GM23338 (cell line): ENCODE results near the gene ADSL. TPM values are rescaled to one million over a fixed set of nuclear protein-coding genes. Genes with fewer than 3 reads are reported as not detected.

Experiments used
- ATAC-seq: fragments of 200-7000 bp; cut with Tn5 transposase; 3 replicates; pipeline ENCODE4 v1.9.1; 2020
- DNase-seq: peaks from one replicate; pipeline ENCODE4 v3.0.0-alpha.2; 2015; ENCODE audit warnings: low spot score
- H2AFZ ChIP-seq: fragments of 200-600 bp; sonication (generic); 2 replicates; pipeline ENCODE4 v1.8.0; 2016; ENCODE audit warnings: antibody characterized with exemption, mild to moderate bottlenecking, moderate library complexity
- H3F3A ChIP-seq: fragments of 200-600 bp; sonication (generic); replicated peaks from 2 replicates; pipeline ENCODE4 v1.8.0; 2017; ENCODE audit warnings: antibody characterized with exemption, mixed run types, low read depth
- H3K27ac ChIP-seq: fragments of 200-600 bp; sonication (generic); 2 replicates; pipeline ENCODE4 v1.6.1; 2016; ENCODE audit warnings: low read depth
- H3K27me3 ChIP-seq: fragments of 200-600 bp; sonication (generic); 2 replicates; pipeline ENCODE4 v1.8.0; 2016; ENCODE audit warnings: mild to moderate bottlenecking, mixed run types, moderate library complexity; ENCODE audit not compliant: insufficient read depth
- H3K36me3 ChIP-seq: fragments of 200-600 bp; sonication (generic); 2 replicates; pipeline ENCODE4 v1.8.0; 2016; ENCODE audit warnings: mild to moderate bottlenecking; ENCODE audit not compliant: insufficient read depth
- H3K4me1 ChIP-seq: fragments of 200-600 bp; sonication (generic); 2 replicates; pipeline ENCODE4 v1.8.0; 2016; ENCODE audit warnings: mild to moderate bottlenecking, moderate library complexity; ENCODE audit not compliant: insufficient read depth
- H3K4me2 ChIP-seq: fragments of 200-600 bp; sonication (generic); 2 replicates; pipeline ENCODE4 v1.7.1; 2017; ENCODE audit warnings: mixed run types
- H3K4me3 ChIP-seq: fragments of 200-600 bp; sonication (generic); 2 replicates; pipeline ENCODE4 v1.6.1; 2016; ENCODE audit warnings: mixed run types
- H3K79me2 ChIP-seq: fragments of 200-600 bp; sonication (generic); replicated peaks from 2 replicates; pipeline ENCODE4 v1.8.0; 2017; ENCODE audit warnings: mild to moderate bottlenecking; ENCODE audit not compliant: insufficient read depth
- H3K9me2 ChIP-seq: fragments of 200-600 bp; sonication (generic); 2 replicates; pipeline ENCODE4 v1.8.0; 2017; ENCODE audit not compliant: insufficient read depth
- H4K20me1 ChIP-seq: fragments of 200-600 bp; sonication (generic); replicated peaks from 2 replicates; pipeline ENCODE4 v1.8.0; 2017; ENCODE audit warnings: mild to moderate bottlenecking; ENCODE audit not compliant: insufficient read depth
- H3K27ac Mint-ChIP-seq: 2 replicates; pipeline ENCODE4 v1.8.0; 2020; ENCODE audit warnings: inconsistent platforms, mild to moderate bottlenecking, moderate library complexity, mixed read lengths
- H3K27me3 Mint-ChIP-seq: 3 replicates; pipeline ENCODE4 v1.8.0; 2022; ENCODE audit warnings: low read depth, mild to moderate bottlenecking, moderate library complexity, mixed read lengths, inconsistent platforms; ENCODE audit not compliant: insufficient read depth, poor library complexity
- H3K36me3 Mint-ChIP-seq: 3 replicates; pipeline ENCODE4 v1.8.0; 2021; ENCODE audit warnings: low read depth, mild to moderate bottlenecking, inconsistent platforms, moderate library complexity, mixed read lengths
- H3K4me1 Mint-ChIP-seq: 3 replicates; pipeline ENCODE4 v1.8.0; 2020; ENCODE audit warnings: mild to moderate bottlenecking, inconsistent platforms, mixed read lengths
- H3K4me3 Mint-ChIP-seq: 3 replicates; pipeline ENCODE4 v1.8.0; 2021; ENCODE audit warnings: moderate library complexity, mild to moderate bottlenecking, inconsistent platforms, mixed read lengths
- H3K9me3 Mint-ChIP-seq: 3 replicates; pipeline ENCODE4 v1.8.0; 2020; ENCODE audit warnings: moderate library complexity, mild to moderate bottlenecking, inconsistent platforms, mixed read lengths
- CREB1 ChIP-seq: fragments of 250-450 bp; sonication (Bioruptor Pico); IDR thresholded peaks from 2 replicates; pipeline ENCODE4 v1.5.0; 2020; ENCODE audit warnings: low read depth, mild to moderate bottlenecking, moderate library complexity
- CTCF ChIP-seq, 2 experiments: fragments of 200-600 bp in 1 of 2; sonication (generic) in 1 of 2; conservative IDR thresholded peaks; 2 replicates each; pipeline versions ENCODE4 v1.5.1 to v1.6.1; 2016 to 2017; ENCODE audit warnings: antibody characterized with exemption in 2 of 2, low read depth in 2 of 2, mild to moderate bottlenecking in 2 of 2, moderate library complexity in 1 of 2
- ETS1 ChIP-seq: IDR thresholded peaks from 2 replicates; pipeline ENCODE4 v1.6.1; 2016; ENCODE audit warnings: antibody characterized with exemption
- EZH2 ChIP-seq: fragments of 200-600 bp; sonication (generic); IDR thresholded peaks from one replicate; pipeline ENCODE4 v1.8.0; 2017; ENCODE audit warnings: antibody characterized with exemption, mild to moderate bottlenecking, low read depth; ENCODE audit not compliant: unreplicated experiment
- NANOG ChIP-seq: IDR thresholded peaks from 2 replicates; pipeline ENCODE4 v1.6.1; 2016; ENCODE audit warnings: antibody characterized with exemption, borderline replicate concordance
- POLR2AphosphoS5 ChIP-seq: IDR thresholded peaks from 2 replicates; pipeline ENCODE4 v1.6.1; 2016; ENCODE audit warnings: antibody characterized with exemption, low read depth
- REST ChIP-seq: IDR thresholded peaks from one replicate; pipeline ENCODE4 v1.6.1; 2018; ENCODE audit warnings: antibody characterized with exemption; ENCODE audit not compliant: unreplicated experiment
- STAT1 ChIP-seq: IDR thresholded peaks from one replicate; pipeline ENCODE4 v1.6.1; 2016; ENCODE audit warnings: antibody characterized with exemption; ENCODE audit not compliant: unreplicated experiment
- ZNF114 ChIP-seq: fragments of 250-450 bp; sonication (Bioruptor Pico); IDR thresholded peaks from 2 replicates; pipeline ENCODE4 v1.5.0; 2020; ENCODE audit warnings: mild to moderate bottlenecking, moderate library complexity
- ZNF331 ChIP-seq: fragments of 250-450 bp; sonication (Bioruptor Pico); IDR thresholded peaks from 2 replicates; pipeline ENCODE4 v1.5.0; 2020; ENCODE audit warnings: low read depth, mild to moderate bottlenecking, moderate library complexity
- polyA plus RNA-seq: library from polyadenylated mRNA; unstranded; fragments of >200 nt; fragmentation: Nextera tagmentation; extraction: Ambion mirVana; gene quantifications from 2 replicates; pipeline ENCODE4 v1.2.1, GENCODE V29; 2016
- total RNA-seq: library from RNA; depleted of rRNA; stranded (reverse); fragments of >200 nt; shearing (Covaris generic); gene quantifications from 2 replicates; pipeline ENCODE4 v1.2.3, GENCODE V29; 2014

The ADSL gene
- total and polyA plus RNA-seq, 2 experiments from 2014 or later = 120 to 232 TPM

- H3K27me3 Mint-ChIP-seq = peaks cover 3% of the 10 kb centered on the region
- no peak overlapping the region for H3K4me3 Mint-ChIP-seq
- H4K20me1 ChIP-seq = no peaks in the 10 kb centered on the region
- peaks cover 10% of the 10 kb centered on the region; the same call in 2 of the 3 replicates for H3K4me1 Mint-ChIP-seq
- 0 out of 2 replicates have a peak, but pooled peaks cover 3% of the 10 kb centered on the region for H3F3A ChIP-seq
- no peaks in the 10 kb centered on the region; the same call in 1 of the 2 replicates for H3K36me3 ChIP-seq
- H3K4me1 ChIP-seq = no peaks in the 10 kb centered on the region
- H3K4me2 ChIP-seq = no peak overlapping the region
- H3K27ac Mint-ChIP-seq = no peak overlapping the region
- no peak overlapping the region for H3K4me3 ChIP-seq
- H3K36me3 Mint-ChIP-seq = peaks cover 11% of the 10 kb centered on the region; the same call in 2 of the 3 replicates
- H3K9me3 Mint-ChIP-seq = no peaks in the 10 kb centered on the region
- no peak overlapping the region for H3K27ac ChIP-seq
- H3K9me2 ChIP-seq = no peaks in the 10 kb centered on the region
- H3K79me2 ChIP-seq = 0 out of 2 replicates have a peak, but pooled peaks cover 3% of the 10 kb centered on the region
- no peaks in the 10 kb centered on the region for H3K27me3 ChIP-seq
- ATAC-seq (no peak), DNase-seq (no peak)
- no peak overlapping the region for H2AFZ ChIP-seq
- no peak for TF ChIP-seq ZNF114 (CRISPR knock-in tag)
- TF ChIP-seq ZNF331 (CRISPR knock-in tag) = no peak
- no peak for TF ChIP-seq REST
- no peak for TF ChIP-seq POLR2AphosphoS5
- no peak for TF ChIP-seq NANOG
These were observed 87.8 kb downstream of the ADSL start for GRCh38 chr22:40434106-40434505.

- H3K27me3 Mint-ChIP-seq = peaks cover 4% of the 10 kb centered on the region
- H3K9me2 ChIP-seq = no peaks in the 10 kb centered on the region
- DNase-seq = no peak
- no peak overlapping the region for H3K4me3 ChIP-seq
- no peaks in the 10 kb centered on the region for H4K20me1 ChIP-seq
- no peaks in the 10 kb centered on the region for H3K4me1 ChIP-seq
- H3K27ac ChIP-seq = no peak overlapping the region
- no peaks in the 10 kb centered on the region for H3K27me3 ChIP-seq
- no peaks in the 10 kb centered on the region; the same call in 1 of the 2 replicates for H3K36me3 ChIP-seq
- H3K4me2 ChIP-seq = no peak overlapping the region
- H2AFZ ChIP-seq = no peak overlapping the region
- H3K4me1 Mint-ChIP-seq = peaks cover 10% of the 10 kb centered on the region; the same call in 2 of the 3 replicates
- H3K4me3 Mint-ChIP-seq = no peak overlapping the region
- H3F3A ChIP-seq = 0 out of 2 replicates have a peak, but pooled peaks cover 3% of the 10 kb centered on the region
- no peaks in the 10 kb centered on the region for H3K9me3 Mint-ChIP-seq
- peaks cover 7% of the 10 kb centered on the region; the same call in 2 of the 3 replicates for H3K36me3 Mint-ChIP-seq
- H3K79me2 ChIP-seq = 0 out of 2 replicates have a peak, but pooled peaks cover 3% of the 10 kb centered on the region
- no peak overlapping the region for H3K27ac Mint-ChIP-seq
- ATAC-seq = no peak
- TF ChIP-seq POLR2AphosphoS5 (no peak), ZNF114 (CRISPR knock-in tag) (no peak), ZNF331 (CRISPR knock-in tag) (no peak), STAT1 (no peak), CTCF (conservative IDR thresholded peaks at IDR 0.05; ENCODE audit: low read depth in 2 of 2) (no peak), REST (no peak), EZH2 (no peak), CREB1 (no peak), ETS1 (no peak)
These were observed 88.4 kb downstream of the ADSL start for GRCh38 chr22:40434745-40435144.
